Lower lobe of right lung (tissue), 2 donors: Measurements from ENCODE around the gene CELF2. TPM values are rescaled to one million over a fixed set of nuclear protein-coding genes. Genes with fewer than 3 reads are reported as not detected.

ENCODE experiments used
- ATAC-seq, 2 donors: fragments of 200-7000 bp; cut with Tn5 transposase; one replicate each; pipeline ENCODE4 v1.9.1; 2020 to 2022; ENCODE audit warnings: mild to moderate bottlenecking in 2 of 2, moderate library complexity in 2 of 2
- DNase-seq: peaks from one replicate; pipeline ENCODE4 v3.0.0-alpha.2; 2020
- H3K27ac ChIP-seq: fragments of 200-600 bp; one replicate; pipeline ENCODE4 v1.8.0; 2022
- H3K27me3 ChIP-seq: fragments of 200-600 bp; one replicate; pipeline ENCODE4 v1.8.0; 2022; ENCODE audit warnings: low read depth
- H3K36me3 ChIP-seq: fragments of 200-600 bp; one replicate; pipeline ENCODE4 v1.8.0; 2022; ENCODE audit warnings: mild to moderate bottlenecking
- H3K4me1 ChIP-seq: fragments of 200-600 bp; one replicate; pipeline ENCODE4 v1.8.0; 2022
- H3K4me3 ChIP-seq: fragments of 200-600 bp; one replicate; pipeline ENCODE4 v1.8.0; 2022; ENCODE audit warnings: mild to moderate bottlenecking
- H3K9me3 ChIP-seq: fragments of 200-600 bp; one replicate; pipeline ENCODE4 v1.8.0; 2022
- CTCF ChIP-seq: fragments of 200-600 bp; IDR thresholded peaks from one replicate; pipeline ENCODE4 v1.8.0; 2022; ENCODE audit warnings: antibody characterized with exemption, mild to moderate bottlenecking
- intact Hi-C: fragments of 100-400 bp; cut with DNase I; formaldehyde crosslinking; loops from one replicate; pipeline ENCODE4 v1.11.0; 2022
- total RNA-seq: library from RNA; stranded (reverse); fragmentation: NEBNext Ultra II Directional; extraction: Animal tissue kit (Norgen Biotek cat#: 25700); gene quantifications from one replicate; pipeline ENCODE4 v1.2.1, GENCODE V29; 2021
- donor health status: DM: no; HTN: yes; CAD: no; lungs with severe emphysema.

Gene CELF2
- total RNA-seq, 1 donor from 2014 or later, result 106 TPM

- H3K27ac ChIP-seq, result no peak overlapping the region
- ATAC-seq (no peak), DNase-seq (no peak)
- intact Hi-C loops, result no loop called here
- peaks cover 100% of the 10 kb centered on the region for H3K36me3 ChIP-seq
- H3K4me3 ChIP-seq, result no peak overlapping the region
- TF ChIP-seq CTCF, result no peak
- H3K4me1 ChIP-seq, result no peaks in the 10 kb centered on the region
- H3K27me3 ChIP-seq, result no peaks in the 10 kb centered on the region
- H3K9me3 ChIP-seq, result no peaks in the 10 kb centered on the region
Observed at GRCh38 chr10:11322698-11323097, 305.0 kb downstream of the CELF2 start.

GRCh38 chr10:11324761-11325321 is 307.2 kb downstream of the CELF2 start:
- TF ChIP-seq CTCF, result no peak
- intact Hi-C loops, result no loop called here
- no peak for ATAC-seq

GRCh38 chr10:11325817-11326216 is 308.1 kb downstream of the CELF2 start:
- Histone ChIP-seq H3K36me3 (peaks cover 94% of the 10 kb centered on the region), H3K4me1 (peaks cover 6% of the 10 kb centered on the region), H3K27ac (no peak overlapping the region), H3K27me3 (no peaks in the 10 kb centered on the region), H3K4me3 (no peak overlapping the region), H3K9me3 (no peaks in the 10 kb centered on the region)
- no peak for ATAC-seq
- intact Hi-C loops, result no loop called here
- DNase-seq, result no peak
- no peak for TF ChIP-seq CTCF

More at GRCh38 chr10:11324761-11325321, 307.2 kb downstream of the CELF2 start:
- no peaks in the 10 kb centered on the region for H3K9me3 ChIP-seq
- H3K4me3 ChIP-seq, result no peak overlapping the region
- no peaks in the 10 kb centered on the region for H3K27me3 ChIP-seq
- no peaks in the 10 kb centered on the region for H3K4me1 ChIP-seq
- DNase-seq, result no peak
- H3K27ac ChIP-seq, result no peak overlapping the region
- peaks cover 97% of the 10 kb centered on the region for H3K36me3 ChIP-seq

GRCh38 chr10:11326241-11326640 is 308.6 kb downstream of the CELF2 start:
- Histone ChIP-seq H3K36me3 (peaks cover 90% of the 10 kb centered on the region), H3K27ac (no peak overlapping the region)
- no peak for ATAC-seq

GRCh38 chr10:11326913-11327616 is 309.4 kb downstream of the CELF2 start:
- no peak overlapping the region for H3K4me3 ChIP-seq
- H3K9me3 ChIP-seq, result no peaks in the 10 kb centered on the region
- ATAC-seq (no peak), DNase-seq (no peak)
- H3K27me3 ChIP-seq, result no peaks in the 10 kb centered on the region
- peaks cover 85% of the 10 kb centered on the region for H3K36me3 ChIP-seq
- peaks cover 14% of the 10 kb centered on the region for H3K4me1 ChIP-seq
- no peak overlapping the region for H3K27ac ChIP-seq
- intact Hi-C loops, result no loop called here
- no peak for TF ChIP-seq CTCF

More at GRCh38 chr10:11326241-11326640, 308.6 kb downstream of the CELF2 start:
- Histone ChIP-seq H3K27me3 (no peaks in the 10 kb centered on the region), H3K4me1 (peaks cover 10% of the 10 kb centered on the region), H3K9me3 (no peaks in the 10 kb centered on the region), H3K4me3 (no peak overlapping the region)
- intact Hi-C loops, result no loop called here
- TF ChIP-seq CTCF, result no peak
- no peak for DNase-seq
